Effector memory CD4-positive, alpha-beta T cell (primary cell): ENCODE results near the gene PDGFA.

Source experiments
- DNase-seq, 3 donors: peaks; one replicate each; pipeline ENCODE4 v3.0.0-alpha.2; 2020
- H3K27ac ChIP-seq: 2 replicates; pipeline ENCODE4 v1.7.0; 2013; ENCODE audit warnings: mild to moderate bottlenecking, low read length, moderate library complexity; ENCODE audit not compliant: insufficient read depth, poor library complexity, severe bottlenecking
- H3K27me3 ChIP-seq: replicated peaks from 2 replicates; pipeline ENCODE4 v1.7.0; 2013; ENCODE audit warnings: mild to moderate bottlenecking, low read length; ENCODE audit not compliant: insufficient read depth, control insufficient read depth, poor library complexity, severe bottlenecking
- H3K36me3 ChIP-seq: 2 replicates; pipeline ENCODE4 v1.7.0; 2013; ENCODE audit warnings: mild to moderate bottlenecking, low read length, moderate library complexity; ENCODE audit not compliant: control insufficient read depth, insufficient read depth
- H3K4me1 ChIP-seq: 2 replicates; pipeline ENCODE4 v1.7.0; 2013; ENCODE audit warnings: low read length, mild to moderate bottlenecking; ENCODE audit not compliant: control insufficient read depth, insufficient read depth, poor library complexity, severe bottlenecking
- H3K4me3 ChIP-seq: 2 replicates; pipeline ENCODE4 v1.7.0; 2013; ENCODE audit warnings: low read length, low read depth, mild to moderate bottlenecking; ENCODE audit not compliant: insufficient read depth, poor library complexity, severe bottlenecking
- H3K9me3 ChIP-seq: 2 replicates; pipeline ENCODE4 v1.7.0; 2013; ENCODE audit warnings: mild to moderate bottlenecking, low read length, moderate library complexity; ENCODE audit not compliant: control insufficient read depth

The PDGFA gene

DNA sequence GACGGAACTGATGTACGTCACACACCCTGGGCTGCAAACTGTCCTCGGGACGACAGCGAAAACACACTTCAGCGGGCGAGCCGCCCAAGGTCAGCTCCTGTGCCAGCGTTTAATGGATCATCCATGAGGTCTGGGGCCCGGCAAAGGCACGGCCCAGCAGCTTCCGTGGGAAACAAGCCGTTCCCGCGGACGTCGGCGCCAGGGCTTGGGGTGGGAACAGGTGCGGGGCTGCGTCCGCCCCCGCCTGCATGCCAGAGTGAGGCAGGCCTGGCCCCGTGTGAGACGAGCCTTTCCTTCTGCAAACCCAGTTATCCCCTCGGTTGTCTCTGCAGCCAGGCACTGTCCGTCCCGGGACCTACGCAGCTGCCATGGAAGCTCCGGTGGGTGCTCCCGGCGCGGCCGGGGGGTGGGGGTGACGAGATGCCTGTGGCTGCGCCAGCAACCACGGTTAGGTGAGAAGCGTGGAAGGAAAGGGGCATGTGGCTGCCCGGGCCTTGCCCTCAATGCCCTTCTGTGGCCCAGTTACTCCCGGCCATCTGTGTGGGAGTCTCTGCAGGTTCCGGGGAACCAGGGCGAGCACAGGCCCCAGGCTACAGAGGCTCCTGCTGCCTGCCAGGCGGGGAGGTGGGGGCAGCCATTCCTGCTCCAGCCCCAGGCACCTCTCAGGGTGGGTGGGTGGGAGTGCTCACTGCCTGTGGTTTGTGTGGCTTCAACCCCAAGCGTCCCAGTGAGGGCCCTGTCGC lies 42.2 kb upstream of the PDGFA start:
- no peaks in the 10 kb centered on the region for H3K9me3 ChIP-seq
- H3K4me3 ChIP-seq = no peak overlapping the region
- H3K27me3 ChIP-seq = no peaks in the 10 kb centered on the region
- H3K4me1 ChIP-seq = no peaks in the 10 kb centered on the region
- H3K36me3 ChIP-seq = no peaks in the 10 kb centered on the region
- no peak for DNase-seq
- H3K27ac ChIP-seq = no peak overlapping the region

DNA sequence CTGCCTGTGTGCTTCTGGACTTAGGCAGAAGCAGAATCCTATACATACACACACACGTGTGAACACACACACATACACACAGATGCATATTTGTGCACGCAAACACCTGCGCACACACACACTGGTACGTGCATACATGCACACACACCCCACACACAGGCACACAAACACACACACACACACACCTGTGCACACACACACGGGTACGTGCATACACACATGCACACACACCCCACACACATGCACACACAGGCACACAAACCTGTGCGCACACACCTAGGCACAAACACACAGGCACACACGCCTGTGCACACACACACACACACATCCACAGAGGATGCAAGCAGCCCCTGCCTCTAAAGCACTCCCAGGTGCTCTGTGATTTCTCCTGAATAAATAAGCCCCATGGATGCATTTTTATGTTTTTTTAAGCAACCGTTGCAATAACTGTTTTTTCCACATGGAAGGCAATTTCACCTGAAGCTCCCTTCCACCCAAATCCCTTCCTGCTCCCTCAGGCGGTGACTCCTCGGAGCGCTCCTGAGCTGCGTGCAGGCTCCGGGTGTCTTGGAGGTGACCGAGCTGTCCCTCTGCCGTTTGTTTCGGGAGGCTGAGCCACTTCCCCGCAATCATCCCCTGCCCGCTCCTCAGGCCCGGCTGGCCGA lies 41.5 kb upstream of the PDGFA start:
- DNase-seq = no peak
- Histone ChIP-seq H3K27me3 (no peaks in the 10 kb centered on the region), H3K9me3 (no peaks in the 10 kb centered on the region), H3K4me3 (no peak overlapping the region), H3K36me3 (no peaks in the 10 kb centered on the region), H3K27ac (no peak overlapping the region), H3K4me1 (no peaks in the 10 kb centered on the region)

DNA sequence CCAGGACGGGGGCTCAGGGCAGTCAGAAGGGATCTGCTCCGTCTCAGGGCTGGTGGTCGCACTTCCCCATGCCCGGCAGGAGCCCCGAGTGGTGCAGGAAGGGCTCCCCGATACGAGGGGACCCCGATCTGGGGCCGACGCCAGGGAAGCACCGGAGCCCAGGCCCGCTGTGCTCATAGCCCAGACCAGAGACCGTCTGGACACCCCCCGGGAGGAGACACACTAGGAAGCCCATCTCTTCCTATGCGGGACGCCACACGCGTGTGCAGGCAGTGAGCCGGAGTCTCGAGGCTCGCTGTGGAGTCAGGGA lies 39.7 kb upstream of the PDGFA start:
- Histone ChIP-seq H3K4me1 (no peaks in the 10 kb centered on the region), H3K4me3 (no peak overlapping the region), H3K9me3 (no peaks in the 10 kb centered on the region), H3K36me3 (no peaks in the 10 kb centered on the region), H3K27me3 (no peaks in the 10 kb centered on the region), H3K27ac (no peak overlapping the region)
- DNase-seq = no peak

DNA sequence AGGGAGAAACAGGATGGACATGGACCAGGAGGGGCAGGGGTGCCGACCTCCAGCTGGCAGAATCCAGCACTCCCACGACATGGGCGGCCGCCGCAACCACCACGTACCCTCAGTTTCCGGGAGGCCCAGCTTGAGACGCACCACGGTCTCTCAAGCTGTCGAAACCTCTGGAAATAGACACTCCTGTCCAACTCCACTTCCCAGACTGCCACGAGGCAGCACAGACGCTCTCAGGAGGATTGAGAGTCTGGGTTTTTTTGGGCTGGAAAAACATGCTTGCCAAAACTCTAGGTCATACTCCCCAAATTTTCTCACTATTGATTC lies 37.9 kb upstream of the PDGFA start:
- no peak for DNase-seq
- H3K27ac ChIP-seq = no peak overlapping the region

DNA sequence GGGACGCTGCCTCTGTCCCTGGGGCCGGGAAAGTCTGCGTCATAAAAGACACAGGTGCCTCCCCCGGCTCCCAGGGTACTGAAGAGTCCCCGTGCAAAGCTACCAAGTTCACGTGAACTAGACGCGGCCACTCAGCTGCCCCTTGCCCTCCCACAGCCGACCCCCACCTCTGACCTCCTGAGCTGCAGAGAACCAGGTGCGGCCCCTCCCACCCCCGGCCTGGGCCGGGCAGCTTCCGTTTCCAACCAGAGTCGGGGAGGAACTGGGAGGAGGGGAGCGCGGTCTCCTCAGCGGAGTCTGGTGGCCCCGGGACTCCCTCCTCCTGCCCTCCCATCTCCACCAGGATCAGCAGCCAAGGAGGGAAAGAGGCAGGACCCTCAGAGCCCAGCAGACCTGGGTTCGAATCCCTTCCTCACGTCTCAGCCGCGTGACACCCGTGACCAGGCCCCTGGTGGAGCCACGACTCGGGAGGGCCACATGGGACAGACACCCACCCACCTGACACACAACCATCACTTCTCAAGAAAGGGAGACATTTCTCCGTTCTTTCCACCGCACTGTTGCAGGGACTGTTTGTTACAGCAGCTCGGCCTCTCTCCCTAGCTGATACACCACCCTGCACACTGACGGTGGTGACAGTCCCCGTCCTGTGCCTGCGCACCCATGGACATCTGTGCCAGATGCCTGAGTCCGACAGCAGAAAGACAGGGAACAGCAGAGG lies 37.4 kb upstream of the PDGFA start:
- no peak overlapping the region for H3K27ac ChIP-seq
- H3K27me3 ChIP-seq = no peaks in the 10 kb centered on the region
- no peaks in the 10 kb centered on the region for H3K9me3 ChIP-seq
- no peaks in the 10 kb centered on the region for H3K36me3 ChIP-seq
- H3K4me1 ChIP-seq = no peaks in the 10 kb centered on the region
- DNase-seq = no peak
- no peak overlapping the region for H3K4me3 ChIP-seq

More for the DNA sequence above, 37.9 kb upstream of the PDGFA start:
- Histone ChIP-seq H3K9me3 (no peaks in the 10 kb centered on the region), H3K4me3 (no peak overlapping the region), H3K4me1 (no peaks in the 10 kb centered on the region), H3K36me3 (no peaks in the 10 kb centered on the region), H3K27me3 (no peaks in the 10 kb centered on the region)

DNA sequence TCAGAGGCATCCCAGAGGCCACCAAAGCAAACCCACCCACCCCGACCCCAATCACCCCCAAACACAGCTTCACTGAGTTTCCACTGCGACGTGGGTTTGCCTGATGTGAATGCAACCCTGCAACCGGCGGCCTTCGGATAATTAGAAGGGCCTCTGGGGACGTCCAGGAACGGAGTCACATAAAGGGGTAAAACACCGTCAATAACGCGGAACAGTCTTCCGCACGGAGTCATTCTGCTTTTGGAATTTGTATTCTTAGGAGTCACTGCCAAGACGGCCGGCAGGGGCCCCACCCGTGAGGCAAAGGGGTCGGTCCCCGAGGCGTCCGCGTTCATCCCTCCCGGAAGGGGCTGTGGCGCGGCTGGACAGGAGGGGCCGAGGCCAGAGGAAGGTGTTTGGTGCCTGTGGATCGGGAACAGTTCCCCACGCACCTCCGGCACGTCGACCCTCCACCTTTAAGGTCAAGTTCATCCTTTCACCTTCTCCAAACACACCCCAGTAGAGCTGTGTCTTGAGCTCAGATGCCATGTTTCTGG lies 36.7 kb upstream of the PDGFA start:
- Histone ChIP-seq H3K4me1 (no peaks in the 10 kb centered on the region), H3K4me3 (no peak overlapping the region), H3K9me3 (no peaks in the 10 kb centered on the region), H3K27ac (no peak overlapping the region), H3K36me3 (no peaks in the 10 kb centered on the region), H3K27me3 (no peaks in the 10 kb centered on the region)
- no peak for DNase-seq

DNA sequence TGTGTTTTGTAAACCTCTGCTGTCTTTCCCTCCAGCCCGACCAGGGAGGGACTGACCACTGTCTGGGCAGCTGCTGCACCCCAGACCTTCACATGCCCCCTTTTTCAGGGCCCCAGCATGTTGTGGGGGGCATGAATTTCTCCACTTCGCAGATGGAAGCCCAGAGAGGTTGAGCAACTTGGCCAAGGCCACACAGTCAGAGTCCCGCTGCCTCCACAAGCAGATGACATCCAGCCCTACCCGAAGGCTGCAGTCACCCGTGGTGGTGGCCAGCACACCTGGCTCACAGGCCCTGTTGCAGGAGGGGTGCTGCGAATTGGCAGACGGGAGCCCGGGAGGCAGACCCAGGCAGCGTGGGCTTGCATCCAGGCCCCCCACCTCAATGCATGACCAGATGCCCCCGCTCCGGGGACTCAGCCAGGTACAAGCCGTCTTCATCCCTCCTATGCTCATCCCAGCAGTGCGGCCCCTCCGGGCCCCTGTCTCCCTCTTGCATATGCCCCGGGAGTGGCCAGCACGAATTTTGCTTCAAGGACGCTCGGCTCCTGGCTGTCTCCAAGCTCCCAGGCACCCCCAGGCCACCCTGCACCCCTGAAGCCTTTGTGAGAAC lies 36.0 kb upstream of the PDGFA start:
- H3K4me1 ChIP-seq = no peaks in the 10 kb centered on the region
- H3K4me3 ChIP-seq = no peak overlapping the region
- no peaks in the 10 kb centered on the region for H3K9me3 ChIP-seq
- no peak overlapping the region for H3K27ac ChIP-seq
- H3K27me3 ChIP-seq = no peaks in the 10 kb centered on the region
- DNase-seq = no peak
- no peaks in the 10 kb centered on the region for H3K36me3 ChIP-seq

DNA sequence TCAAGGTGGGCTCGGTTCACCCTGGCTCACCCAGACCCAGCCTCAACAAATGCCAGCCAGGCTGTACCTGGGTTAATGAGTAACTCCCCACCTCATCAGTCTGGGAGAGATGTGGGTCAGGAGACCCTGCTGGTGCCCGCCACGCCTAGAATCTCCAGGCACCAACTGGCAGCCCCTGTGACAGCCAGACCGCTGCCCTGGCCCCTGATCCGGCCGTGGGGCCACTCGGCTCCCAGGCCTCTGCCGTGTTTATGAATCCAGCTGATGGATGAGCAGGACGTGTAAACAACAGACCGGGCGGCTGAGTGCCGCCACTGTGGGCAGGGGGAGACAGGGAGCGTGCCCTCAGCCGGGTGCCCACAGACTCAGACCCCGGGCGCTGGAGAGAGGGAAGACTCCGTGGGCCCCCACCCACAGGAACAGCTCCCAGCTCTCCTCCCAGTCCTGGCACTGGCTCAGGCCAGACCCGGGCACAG lies 34.0 kb upstream of the PDGFA start:
- H3K4me3 ChIP-seq = no peak overlapping the region
- no peaks in the 10 kb centered on the region for H3K27me3 ChIP-seq
- no peak overlapping the region for H3K27ac ChIP-seq
- no peak for DNase-seq
- no peaks in the 10 kb centered on the region for H3K4me1 ChIP-seq
- no peaks in the 10 kb centered on the region for H3K36me3 ChIP-seq
- H3K9me3 ChIP-seq = no peaks in the 10 kb centered on the region

DNA sequence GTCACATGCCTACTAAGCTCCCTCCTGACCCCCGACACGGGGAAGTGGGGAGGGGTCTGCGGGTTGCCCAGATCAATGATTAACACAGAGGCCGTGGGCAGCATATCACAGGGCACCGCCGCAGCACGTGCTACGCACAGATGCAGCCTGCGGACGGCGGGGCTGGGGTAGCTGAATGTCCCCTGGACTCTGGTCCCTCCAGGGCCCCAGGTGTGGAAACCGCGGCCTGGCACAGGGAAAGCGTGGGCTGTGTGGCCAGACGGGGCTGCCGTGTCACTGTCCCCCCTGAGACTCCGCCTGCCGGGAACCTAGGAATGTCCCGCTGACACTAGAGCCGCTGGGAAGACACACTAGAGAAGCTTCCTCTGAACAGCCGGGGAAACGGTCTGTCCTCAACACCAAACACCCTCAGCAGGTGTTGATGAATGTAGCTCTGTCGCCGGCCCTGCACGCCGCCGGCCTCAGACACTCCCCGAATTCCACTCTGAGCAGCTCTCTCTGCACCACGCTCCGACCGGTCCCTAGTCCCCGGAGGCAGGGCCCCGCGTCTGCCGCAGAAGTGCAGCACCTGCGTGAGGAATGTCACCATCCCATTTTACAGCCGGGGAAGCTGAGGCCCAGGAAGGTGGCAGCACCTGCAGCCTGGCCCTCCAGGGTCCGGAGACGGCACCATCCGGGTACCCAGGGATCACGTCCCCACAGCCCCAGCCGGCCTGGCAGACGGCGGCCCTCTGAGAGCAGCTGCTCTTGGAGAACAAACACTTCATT lies 33.4 kb upstream of the PDGFA start:
- no peak overlapping the region for H3K27ac ChIP-seq
- H3K4me3 ChIP-seq = no peak overlapping the region
- H3K9me3 ChIP-seq = no peaks in the 10 kb centered on the region
- H3K36me3 ChIP-seq = no peaks in the 10 kb centered on the region
- H3K4me1 ChIP-seq = no peaks in the 10 kb centered on the region
- no peak for DNase-seq
- H3K27me3 ChIP-seq = no peaks in the 10 kb centered on the region
